SH-SY5Y (cell line): ENCODE results near the gene XCR1.

Experiments
- GATA2 ChIP-seq: IDR thresholded peaks from 2 replicates; pipeline ENCODE4 v1.6.1; 2011; ENCODE audit warnings: mild to moderate bottlenecking, low read depth, low read length
- GATA3 ChIP-seq: IDR thresholded peaks from 2 replicates; pipeline ENCODE4 v1.6.1; 2011; ENCODE audit warnings: low read depth, mild to moderate bottlenecking, low read length, moderate library complexity

DNA sequence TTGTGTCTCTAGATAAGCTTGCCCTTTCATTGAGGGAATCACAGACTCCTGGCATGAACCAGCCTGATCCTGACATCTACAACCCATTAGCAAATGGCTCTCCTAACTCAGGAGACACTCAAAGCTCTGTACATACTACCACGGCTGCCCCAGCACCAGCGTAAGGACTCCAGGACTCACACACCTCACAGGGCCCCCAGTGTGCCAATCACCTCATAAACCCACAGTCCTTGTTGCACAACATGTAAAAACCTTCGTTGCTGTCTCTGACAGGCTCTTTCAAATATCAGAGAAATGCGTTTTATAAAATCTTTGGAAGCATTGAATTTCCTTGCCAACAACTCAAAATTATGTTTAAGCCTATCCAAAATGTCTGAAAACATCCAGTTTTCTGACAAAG, 38.9 kb downstream of the XCR1 start:
- no peak for TF ChIP-seq GATA2
- TF ChIP-seq GATA3, result no peak
